ENCODE data around the gene HES5. TPM values are rescaled to one million over a fixed set of nuclear protein-coding genes. Genes with fewer than 3 reads are reported as not detected.

The HES5 gene
- total and polyA plus RNA-seq, 2 donors (not counting 1 experiment from before 2014, with no cell fraction given), result not detected

DNA sequence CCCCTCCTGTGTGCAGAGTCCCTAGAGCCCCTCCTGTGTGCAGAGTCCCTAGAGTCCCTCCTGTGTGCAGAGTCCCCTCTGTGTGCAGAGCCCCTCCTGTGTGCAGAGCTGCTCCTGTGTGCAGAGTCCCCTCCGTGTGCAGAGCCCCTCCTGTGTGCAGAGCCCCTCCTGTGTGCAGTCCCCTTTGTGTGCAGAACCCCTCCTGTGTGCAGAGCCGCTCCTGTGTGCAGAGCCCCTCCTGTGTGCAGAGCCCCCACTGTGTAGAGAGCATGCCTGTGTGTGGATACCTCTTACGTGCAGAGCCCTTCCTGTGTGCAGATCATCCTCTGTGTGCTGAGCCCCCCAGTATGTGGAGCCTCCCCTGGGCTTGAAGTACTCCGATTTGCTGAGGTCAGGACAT lies 8.3 kb upstream of the HES5 start:
- no peak for DNase-seq (ENCODE audit: low read depth in 2 of 2)
- H3K27me3 ChIP-seq (ENCODE audit: control insufficient read depth, insufficient read depth, low read length), result peaks cover under 1% of the 10 kb centered on the region
- H3K79me2 ChIP-seq (ENCODE audit: control insufficient read depth, insufficient read depth, low read length), result no peaks in the 10 kb centered on the region
- H3K27ac ChIP-seq (ENCODE audit: insufficient read depth, low read length), result no peak overlapping the region
- TF ChIP-seq, protein P1, sequence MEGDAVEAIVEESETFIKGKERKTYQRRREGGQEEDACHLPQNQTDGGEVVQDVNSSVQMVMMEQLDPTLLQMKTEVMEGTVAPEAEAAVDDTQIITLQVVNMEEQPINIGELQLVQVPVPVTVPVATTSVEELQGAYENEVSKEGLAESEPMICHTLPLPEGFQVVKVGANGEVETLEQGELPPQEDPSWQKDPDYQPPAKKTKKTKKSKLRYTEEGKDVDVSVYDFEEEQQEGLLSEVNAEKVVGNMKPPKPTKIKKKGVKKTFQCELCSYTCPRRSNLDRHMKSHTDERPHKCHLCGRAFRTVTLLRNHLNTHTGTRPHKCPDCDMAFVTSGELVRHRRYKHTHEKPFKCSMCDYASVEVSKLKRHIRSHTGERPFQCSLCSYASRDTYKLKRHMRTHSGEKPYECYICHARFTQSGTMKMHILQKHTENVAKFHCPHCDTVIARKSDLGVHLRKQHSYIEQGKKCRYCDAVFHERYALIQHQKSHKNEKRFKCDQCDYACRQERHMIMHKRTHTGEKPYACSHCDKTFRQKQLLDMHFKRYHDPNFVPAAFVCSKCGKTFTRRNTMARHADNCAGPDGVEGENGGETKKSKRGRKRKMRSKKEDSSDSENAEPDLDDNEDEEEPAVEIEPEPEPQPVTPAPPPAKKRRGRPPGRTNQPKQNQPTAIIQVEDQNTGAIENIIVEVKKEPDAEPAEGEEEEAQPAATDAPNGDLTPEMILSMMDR (conservative IDR thresholded peaks at IDR 0.05 in 1 of 2, IDR thresholded peaks at IDR 0.05 in 1 of 2; ENCODE audit: low read depth in 1 of 2, low read length in 2 of 2), result no peak
- TF ChIP-seq EZH2 (IDR thresholded peaks at IDR 0.05; ENCODE audit: low read length, missing control alignments), result no peak
- no peak overlapping the region for H3K9ac ChIP-seq (ENCODE audit: insufficient read depth, low read length)
- no peaks in the 10 kb centered on the region for H4K20me1 ChIP-seq (ENCODE audit: control insufficient read depth, extremely low read depth, insufficient read depth, low read length)
- H3K4me3 ChIP-seq (replicated peaks in 1 of 4; ENCODE audit: control extremely low read depth in 1 of 4, insufficient read depth in 1 of 4, low read depth in 3 of 4, low read length in 4 of 4), result no peak overlapping the region
- no peak overlapping the region for H2AFZ ChIP-seq (ENCODE audit: low read length)
- H3K36me3 ChIP-seq (ENCODE audit: control insufficient read depth, insufficient read depth, low read length), result no peaks in the 10 kb centered on the region
- no peak overlapping the region for H3K4me2 ChIP-seq (ENCODE audit: extremely low read depth, insufficient read depth, low read length)
- no peaks in the 10 kb centered on the region for H3K9me3 ChIP-seq (ENCODE audit: control insufficient read depth, insufficient read depth, low read depth, low read length)
- H3K4me1 ChIP-seq (ENCODE audit: control insufficient read depth, extremely low read depth, insufficient read depth, low read length), result no peaks in the 10 kb centered on the region

DNA sequence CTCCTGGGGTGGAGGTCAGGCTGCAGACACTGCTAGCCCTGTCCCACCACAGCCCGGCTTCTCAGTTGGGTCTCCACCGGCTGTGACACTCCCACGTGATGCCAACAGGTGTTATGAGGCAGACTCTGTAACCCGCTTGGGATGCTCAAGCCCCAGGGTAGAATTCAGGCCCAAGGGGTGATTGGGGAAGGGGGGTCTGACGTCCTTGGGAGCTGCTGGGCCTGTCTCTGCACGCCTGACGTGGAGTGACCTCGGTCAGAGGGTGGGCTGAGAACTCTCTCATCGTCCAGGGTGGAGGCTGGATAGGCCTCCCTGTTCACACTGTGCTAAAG lies 7.7 kb upstream of the HES5 start:
- Histone ChIP-seq H2AFZ (ENCODE audit: low read length) (no peak overlapping the region), H3K9me3 (ENCODE audit: control insufficient read depth, insufficient read depth, low read depth, low read length) (no peaks in the 10 kb centered on the region), H3K4me3 (replicated peaks in 1 of 4; ENCODE audit: control extremely low read depth in 1 of 4, insufficient read depth in 1 of 4, low read depth in 3 of 4, low read length in 4 of 4) (no peak overlapping the region), H3K4me1 (ENCODE audit: control insufficient read depth, extremely low read depth, insufficient read depth, low read length) (no peaks in the 10 kb centered on the region), H4K20me1 (ENCODE audit: control insufficient read depth, extremely low read depth, insufficient read depth, low read length) (no peaks in the 10 kb centered on the region), H3K27me3 (ENCODE audit: control insufficient read depth, insufficient read depth, low read length) (peaks cover 7% of the 10 kb centered on the region), H3K9ac (ENCODE audit: insufficient read depth, low read length) (no peak overlapping the region), H3K27ac (ENCODE audit: insufficient read depth, low read length) (no peak overlapping the region), H3K79me2 (ENCODE audit: control insufficient read depth, insufficient read depth, low read length) (no peaks in the 10 kb centered on the region), H3K4me2 (ENCODE audit: extremely low read depth, insufficient read depth, low read length) (no peak overlapping the region), H3K36me3 (ENCODE audit: control insufficient read depth, insufficient read depth, low read length) (no peaks in the 10 kb centered on the region)
- DNase-seq (ENCODE audit: low read depth in 2 of 2), result no peak
- TF ChIP-seq, protein P1 (conservative IDR thresholded peaks at IDR 0.05 in 1 of 2, IDR thresholded peaks at IDR 0.05 in 1 of 2; ENCODE audit: low read depth in 1 of 2, low read length in 2 of 2), result no peak
- no peak for TF ChIP-seq EZH2 (IDR thresholded peaks at IDR 0.05; ENCODE audit: low read length, missing control alignments)

DNA sequence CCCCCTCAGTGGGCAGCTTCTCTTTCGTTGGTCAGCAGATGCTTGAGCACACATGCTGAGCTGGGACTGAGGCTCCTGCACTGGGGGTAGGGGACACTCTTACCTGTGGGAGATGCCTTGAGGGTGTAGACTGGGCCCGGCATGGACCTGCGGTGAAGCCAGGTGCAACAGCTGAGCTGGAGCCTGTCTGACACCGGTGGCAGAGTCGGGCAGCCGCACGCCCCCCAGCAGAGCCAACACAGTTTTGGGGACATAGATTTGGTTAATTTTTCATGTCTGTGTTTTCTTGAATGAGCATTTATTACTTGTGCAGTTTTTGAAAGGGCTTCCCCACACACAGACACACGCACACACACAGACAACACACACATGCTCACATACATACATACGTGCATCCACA lies 5.9 kb upstream of the HES5 start:
- no peak for TF ChIP-seq EZH2 (IDR thresholded peaks at IDR 0.05; ENCODE audit: low read length, missing control alignments)
- TF ChIP-seq, protein P1 (conservative IDR thresholded peaks at IDR 0.05 in 1 of 2, IDR thresholded peaks at IDR 0.05 in 1 of 2; ENCODE audit: low read depth in 1 of 2, low read length in 2 of 2), result no peak
- no peaks in the 10 kb centered on the region for H3K79me2 ChIP-seq (ENCODE audit: control insufficient read depth, insufficient read depth, low read length)
- no peak overlapping the region for H3K4me3 ChIP-seq (replicated peaks in 1 of 4; ENCODE audit: control extremely low read depth in 1 of 4, insufficient read depth in 1 of 4, low read depth in 3 of 4, low read length in 4 of 4)
- H2AFZ ChIP-seq (ENCODE audit: low read length), result no peak overlapping the region
- no peaks in the 10 kb centered on the region for H4K20me1 ChIP-seq (ENCODE audit: control insufficient read depth, extremely low read depth, insufficient read depth, low read length)
- H3K27me3 ChIP-seq (ENCODE audit: control insufficient read depth, insufficient read depth, low read length), result peaks cover 9% of the 10 kb centered on the region
- no peak for DNase-seq (ENCODE audit: low read depth in 2 of 2)
- H3K4me1 ChIP-seq (ENCODE audit: control insufficient read depth, extremely low read depth, insufficient read depth, low read length), result no peaks in the 10 kb centered on the region
- H3K27ac ChIP-seq (ENCODE audit: insufficient read depth, low read length), result no peak overlapping the region
- H3K9ac ChIP-seq (ENCODE audit: insufficient read depth, low read length), result no peak overlapping the region
- no peaks in the 10 kb centered on the region for H3K9me3 ChIP-seq (ENCODE audit: control insufficient read depth, insufficient read depth, low read depth, low read length)
- H3K36me3 ChIP-seq (ENCODE audit: control insufficient read depth, insufficient read depth, low read length), result no peaks in the 10 kb centered on the region
- H3K4me2 ChIP-seq (ENCODE audit: extremely low read depth, insufficient read depth, low read length), result no peak overlapping the region

Data from fibroblast of lung (primary cell).